ENCODE measurements around the gene MCM9.

DNA sequence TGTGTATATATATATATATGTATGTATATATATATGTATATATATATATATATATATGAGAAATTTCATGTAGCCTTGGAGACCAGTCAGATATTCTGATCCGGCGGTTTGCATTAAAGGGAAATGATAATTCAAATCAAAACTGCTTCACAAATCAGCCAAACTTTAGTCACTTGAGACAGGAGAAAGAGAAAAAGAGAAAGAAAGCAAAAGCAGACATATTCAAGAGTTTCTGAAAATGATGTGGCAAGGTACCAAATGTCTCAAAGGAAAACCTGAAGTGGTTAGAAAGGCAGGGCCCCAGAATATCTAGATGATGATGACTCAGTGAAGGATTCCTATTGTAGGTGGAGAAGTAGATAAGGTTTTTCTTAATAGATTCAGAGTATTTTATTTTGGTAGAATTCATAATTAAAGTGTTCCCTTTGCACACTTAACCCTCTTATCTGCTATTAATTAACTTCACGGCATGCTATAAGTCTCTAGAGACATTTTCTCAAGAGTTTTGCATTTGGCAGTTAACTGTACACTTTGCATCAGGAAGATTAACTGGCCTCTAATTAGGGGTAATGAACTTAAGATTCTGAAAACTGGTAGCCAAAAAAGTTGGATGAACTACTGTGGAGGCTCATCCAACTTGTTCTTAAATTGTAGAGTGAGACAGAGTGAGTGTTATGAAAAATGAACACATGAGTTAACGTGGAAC lies 91.1 kb downstream of the MCM9 start:
- TF ChIP-seq POLR2A (IDR thresholded peaks at IDR 0.05; ENCODE audit: low read depth, low read length) (no peak), CEBPB (IDR thresholded peaks at IDR 0.05; ENCODE audit: low read depth, low read length) (no peak), MXI1 (IDR thresholded peaks at IDR 0.05; ENCODE audit: borderline replicate concordance, low read depth, low read length) (no peak), BHLHE40 (IDR thresholded peaks at IDR 0.05; ENCODE audit: low read depth, low read length) (no peak), CHD1 (IDR thresholded peaks at IDR 0.05; ENCODE audit: low read depth, low read length) (no peak), RCOR1 (IDR thresholded peaks at IDR 0.05; ENCODE audit: insufficient replicate concordance, low read length) (no peak)
- TF ChIP-seq, protein P1, sequence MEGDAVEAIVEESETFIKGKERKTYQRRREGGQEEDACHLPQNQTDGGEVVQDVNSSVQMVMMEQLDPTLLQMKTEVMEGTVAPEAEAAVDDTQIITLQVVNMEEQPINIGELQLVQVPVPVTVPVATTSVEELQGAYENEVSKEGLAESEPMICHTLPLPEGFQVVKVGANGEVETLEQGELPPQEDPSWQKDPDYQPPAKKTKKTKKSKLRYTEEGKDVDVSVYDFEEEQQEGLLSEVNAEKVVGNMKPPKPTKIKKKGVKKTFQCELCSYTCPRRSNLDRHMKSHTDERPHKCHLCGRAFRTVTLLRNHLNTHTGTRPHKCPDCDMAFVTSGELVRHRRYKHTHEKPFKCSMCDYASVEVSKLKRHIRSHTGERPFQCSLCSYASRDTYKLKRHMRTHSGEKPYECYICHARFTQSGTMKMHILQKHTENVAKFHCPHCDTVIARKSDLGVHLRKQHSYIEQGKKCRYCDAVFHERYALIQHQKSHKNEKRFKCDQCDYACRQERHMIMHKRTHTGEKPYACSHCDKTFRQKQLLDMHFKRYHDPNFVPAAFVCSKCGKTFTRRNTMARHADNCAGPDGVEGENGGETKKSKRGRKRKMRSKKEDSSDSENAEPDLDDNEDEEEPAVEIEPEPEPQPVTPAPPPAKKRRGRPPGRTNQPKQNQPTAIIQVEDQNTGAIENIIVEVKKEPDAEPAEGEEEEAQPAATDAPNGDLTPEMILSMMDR (conservative IDR thresholded peaks at IDR 0.05; ENCODE audit: low read depth, low read length): no peak

All from IMR-90 (cell line).